A673 (cell line): Measurements from ENCODE around the gene SCUBE1.

Source experiments
- CTCF ChIP-seq: fragments of 300-800, 200-600 bp; sonication (generic); conservative IDR thresholded peaks from 2 replicates; pipeline ENCODE4 v1.5.1; 2017; ENCODE audit warnings: low read depth, mild to moderate bottlenecking, antibody characterized with exemption, low read length, moderate library complexity, mixed read lengths
- EZH2 ChIP-seq: fragments of 200-600 bp; sonication (generic); IDR thresholded peaks from 2 replicates; pipeline ENCODE4 v1.6.1; 2017; ENCODE audit warnings: borderline replicate concordance, low read depth, mild to moderate bottlenecking, mixed read lengths, antibody characterized with exemption, low read length; ENCODE audit not compliant: poor library complexity, severe bottlenecking

GRCh38 chr22:43289976-43290721 lies 53.0 kb downstream of the SCUBE1 start:
- TF ChIP-seq CTCF = no peak
- TF ChIP-seq EZH2 = no peak
